ENCODE results near the gene RTTN.

RTTN gene

DNA sequence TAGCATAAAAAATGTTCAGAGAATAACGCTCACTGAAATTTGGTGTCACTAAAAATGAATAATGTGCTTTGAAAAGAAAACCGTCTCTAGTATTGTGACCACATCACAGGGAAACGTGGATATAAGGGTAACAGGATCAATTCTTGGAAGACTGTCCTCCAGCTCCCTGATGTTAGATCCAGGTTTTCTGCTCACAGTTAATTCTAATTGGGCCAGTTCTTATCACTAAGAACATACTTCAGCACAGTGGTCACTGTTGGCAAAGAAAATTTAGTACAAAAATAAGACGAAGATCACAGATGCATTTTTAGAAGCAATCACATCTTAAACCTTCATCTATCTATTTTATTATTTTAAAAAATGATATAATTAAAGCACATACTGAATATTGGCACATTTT is 200.8 kb downstream of the RTTN start:
- no peak overlapping the region for H3K27ac Mint-ChIP-seq
- H3K27me3 Mint-ChIP-seq (ENCODE audit: low read depth, poor library complexity) = no peaks in the 10 kb centered on the region
- H3K36me3 Mint-ChIP-seq (ENCODE audit: low read depth) = peaks cover 25% of the 10 kb centered on the region
- H3K9me3 Mint-ChIP-seq = peaks cover 11% of the 10 kb centered on the region
- DNase-seq = no peak
- H3K4me3 Mint-ChIP-seq = no peak overlapping the region
- no peaks in the 10 kb centered on the region for H3K4me1 Mint-ChIP-seq
- TF ChIP-seq, protein P1, sequence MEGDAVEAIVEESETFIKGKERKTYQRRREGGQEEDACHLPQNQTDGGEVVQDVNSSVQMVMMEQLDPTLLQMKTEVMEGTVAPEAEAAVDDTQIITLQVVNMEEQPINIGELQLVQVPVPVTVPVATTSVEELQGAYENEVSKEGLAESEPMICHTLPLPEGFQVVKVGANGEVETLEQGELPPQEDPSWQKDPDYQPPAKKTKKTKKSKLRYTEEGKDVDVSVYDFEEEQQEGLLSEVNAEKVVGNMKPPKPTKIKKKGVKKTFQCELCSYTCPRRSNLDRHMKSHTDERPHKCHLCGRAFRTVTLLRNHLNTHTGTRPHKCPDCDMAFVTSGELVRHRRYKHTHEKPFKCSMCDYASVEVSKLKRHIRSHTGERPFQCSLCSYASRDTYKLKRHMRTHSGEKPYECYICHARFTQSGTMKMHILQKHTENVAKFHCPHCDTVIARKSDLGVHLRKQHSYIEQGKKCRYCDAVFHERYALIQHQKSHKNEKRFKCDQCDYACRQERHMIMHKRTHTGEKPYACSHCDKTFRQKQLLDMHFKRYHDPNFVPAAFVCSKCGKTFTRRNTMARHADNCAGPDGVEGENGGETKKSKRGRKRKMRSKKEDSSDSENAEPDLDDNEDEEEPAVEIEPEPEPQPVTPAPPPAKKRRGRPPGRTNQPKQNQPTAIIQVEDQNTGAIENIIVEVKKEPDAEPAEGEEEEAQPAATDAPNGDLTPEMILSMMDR (IDR thresholded peaks at IDR 0.05) = no peak

GRCh38 chr18:69999656-70000055 is 205.8 kb downstream of the RTTN start:
- TF ChIP-seq, protein P1 (IDR thresholded peaks at IDR 0.05) = no peak
- DNase-seq = no peak
- H3K27me3 Mint-ChIP-seq (ENCODE audit: low read depth, poor library complexity) = no peaks in the 10 kb centered on the region

DNA sequence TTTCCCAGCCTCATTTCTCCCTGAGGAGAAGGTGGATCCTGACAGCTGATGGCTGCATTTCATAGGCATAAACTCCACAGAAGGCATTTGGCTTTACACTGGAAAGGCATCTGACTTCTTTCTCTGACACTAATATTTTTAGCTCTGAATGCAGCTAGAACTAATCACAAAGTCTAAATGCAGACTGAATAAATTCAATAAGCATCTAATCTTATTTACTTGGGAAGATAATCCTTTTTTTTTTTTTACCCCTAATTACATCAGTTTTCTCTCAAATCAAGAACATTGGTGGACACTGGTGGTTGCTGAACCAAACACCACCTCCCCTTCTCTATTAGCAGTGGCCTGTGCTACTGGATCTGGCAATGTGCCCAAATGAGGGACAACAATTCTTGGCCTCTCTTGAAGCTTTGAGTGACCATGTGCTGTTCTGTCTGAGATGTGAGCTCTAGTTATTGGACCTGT is 206.9 kb downstream of the RTTN start:
- Mint-ChIP-seq H3K4me1 (peaks cover 6% of the 10 kb centered on the region), H3K4me3 (no peak overlapping the region), H3K9me3 (no peaks in the 10 kb centered on the region), H3K27me3 (ENCODE audit: low read depth, poor library complexity) (no peaks in the 10 kb centered on the region), H3K27ac (no peak overlapping the region), H3K36me3 (ENCODE audit: low read depth) (peaks cover 6% of the 10 kb centered on the region)
- no peak for DNase-seq
- TF ChIP-seq, protein P1 (IDR thresholded peaks at IDR 0.05) = no peak

More at GRCh38 chr18:69999656-70000055, 205.8 kb downstream of the RTTN start:
- H3K4me3 Mint-ChIP-seq = no peak overlapping the region
- H3K9me3 Mint-ChIP-seq = no peaks in the 10 kb centered on the region
- peaks cover 6% of the 10 kb centered on the region for H3K36me3 Mint-ChIP-seq (ENCODE audit: low read depth)
- peaks cover 6% of the 10 kb centered on the region for H3K4me1 Mint-ChIP-seq
- H3K27ac Mint-ChIP-seq = no peak overlapping the region

DNA sequence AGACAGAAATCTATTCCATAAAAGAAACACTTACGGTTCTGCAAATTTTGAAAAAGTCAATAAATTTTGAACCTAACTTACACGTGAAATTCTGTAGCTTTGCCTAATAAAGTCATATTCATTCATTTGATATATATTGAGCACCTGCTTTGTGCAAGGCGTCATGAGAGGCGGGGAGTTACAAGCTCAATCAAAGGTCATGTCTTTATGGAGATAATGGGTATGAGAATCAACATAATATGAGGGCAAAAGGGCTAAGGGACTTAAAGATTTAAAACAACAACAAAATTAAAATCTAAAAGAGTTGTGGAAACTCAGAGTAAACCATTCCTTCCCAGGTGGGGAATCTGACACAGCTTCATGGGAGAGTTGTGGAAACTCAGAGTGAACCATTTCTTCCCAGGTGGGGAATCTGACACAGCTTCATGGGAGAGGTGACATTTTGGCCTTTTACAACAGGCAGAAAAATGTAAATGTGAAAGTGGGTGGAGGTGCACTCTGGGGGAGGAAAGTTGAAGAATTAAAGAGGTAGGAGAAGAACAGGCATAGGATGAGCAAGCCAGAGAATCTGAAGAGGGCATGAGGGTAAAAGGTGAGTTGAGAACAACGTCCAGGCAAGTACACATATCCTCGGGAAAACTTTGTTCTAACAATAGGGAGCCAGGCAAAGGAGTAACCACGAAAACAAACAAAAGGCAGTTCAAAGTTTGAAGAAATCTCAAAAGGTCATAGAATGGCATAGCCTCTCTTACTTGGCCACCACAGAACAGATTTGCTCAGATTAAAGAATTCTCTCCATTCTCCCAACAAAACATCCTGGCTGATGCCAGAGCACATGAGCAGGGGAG is 208.3 kb downstream of the RTTN start:
- Mint-ChIP-seq H3K36me3 (ENCODE audit: low read depth) (peaks cover 11% of the 10 kb centered on the region), H3K27me3 (ENCODE audit: low read depth, poor library complexity) (no peaks in the 10 kb centered on the region), H3K4me1 (peaks cover 6% of the 10 kb centered on the region), H3K27ac (peak overlapping the region; percentile 57), H3K9me3 (no peaks in the 10 kb centered on the region), H3K4me3 (no peak overlapping the region)
- TF ChIP-seq, protein P1 (IDR thresholded peaks at IDR 0.05) = no peak
- DNase-seq = no peak

DNA sequence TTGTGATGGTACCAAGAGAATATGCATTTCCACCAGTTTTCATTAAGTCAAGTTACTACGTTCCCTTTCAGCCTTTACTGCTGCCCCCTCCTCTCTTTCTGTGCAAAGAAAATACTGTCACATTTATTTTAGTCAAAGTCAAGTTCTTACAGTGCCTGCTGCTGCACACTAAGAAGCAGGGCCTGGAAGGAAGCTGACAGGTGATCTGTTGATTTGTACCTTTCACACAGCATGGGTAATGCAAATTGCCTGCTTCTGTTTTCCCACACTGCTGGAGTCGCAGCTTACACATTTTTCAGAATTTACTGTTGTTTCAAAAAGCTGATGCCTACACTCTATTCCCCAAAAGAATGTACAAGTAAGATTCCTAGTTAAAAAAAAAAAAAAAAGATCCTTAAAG is 209.1 kb downstream of the RTTN start:
- no peak for DNase-seq
- Mint-ChIP-seq H3K36me3 (ENCODE audit: low read depth) (peaks cover 11% of the 10 kb centered on the region), H3K27ac (no peak overlapping the region), H3K9me3 (peaks cover under 1% of the 10 kb centered on the region), H3K27me3 (ENCODE audit: low read depth, poor library complexity) (no peaks in the 10 kb centered on the region), H3K4me3 (no peak overlapping the region), H3K4me1 (peaks cover 6% of the 10 kb centered on the region)
- TF ChIP-seq, protein P1 (IDR thresholded peaks at IDR 0.05) = no peak

- Mint-ChIP-seq H3K4me3 (no peak overlapping the region), H3K4me1 (peaks cover 6% of the 10 kb centered on the region), H3K27ac (peak overlapping the region; percentile 9), H3K9me3 (peaks cover 4% of the 10 kb centered on the region), H3K36me3 (ENCODE audit: low read depth) (peaks cover 11% of the 10 kb centered on the region), H3K27me3 (ENCODE audit: low read depth, poor library complexity) (no peaks in the 10 kb centered on the region)
- DNase-seq = no peak
- TF ChIP-seq, protein P1 (IDR thresholded peaks at IDR 0.05) = no peak
Measured at GRCh38 chr18:69995774-69996173, 209.7 kb downstream of the RTTN start.
